HCEC 1CT (cell line): Measurements from ENCODE around the gene TM9SF4.

Experiments used
- DNase-seq: peaks from one replicate; pipeline ENCODE4 v3.0.0-alpha.2; 2017

The TM9SF4 gene

GRCh38 chr20:32208499-32209154, 99.1 kb downstream of the TM9SF4 start:
- no peak for DNase-seq

GRCh38 chr20:32209850-32210605, 100.5 kb downstream of the TM9SF4 start:
- no peak for DNase-seq

DNA sequence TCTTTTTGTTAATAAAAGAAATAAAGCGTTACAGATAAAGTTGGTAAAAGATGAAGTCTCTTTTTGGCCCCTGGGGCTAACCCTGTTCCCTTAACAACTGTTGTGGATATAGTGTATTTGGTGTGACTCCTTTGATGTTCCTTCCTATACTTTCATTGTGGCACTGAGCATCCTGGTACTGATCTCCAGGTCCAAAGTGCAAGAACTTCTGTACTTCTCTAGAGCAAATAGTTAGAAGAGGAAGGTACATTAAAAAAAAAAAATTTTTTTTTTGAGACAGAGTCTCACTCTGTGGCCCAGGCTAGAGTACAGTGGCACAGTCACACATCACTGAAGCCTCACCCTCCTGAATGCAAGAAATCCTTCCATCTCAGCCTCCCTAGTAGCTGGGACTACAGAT, 104.4 kb downstream of the TM9SF4 start:
- no peak for DNase-seq

DNA sequence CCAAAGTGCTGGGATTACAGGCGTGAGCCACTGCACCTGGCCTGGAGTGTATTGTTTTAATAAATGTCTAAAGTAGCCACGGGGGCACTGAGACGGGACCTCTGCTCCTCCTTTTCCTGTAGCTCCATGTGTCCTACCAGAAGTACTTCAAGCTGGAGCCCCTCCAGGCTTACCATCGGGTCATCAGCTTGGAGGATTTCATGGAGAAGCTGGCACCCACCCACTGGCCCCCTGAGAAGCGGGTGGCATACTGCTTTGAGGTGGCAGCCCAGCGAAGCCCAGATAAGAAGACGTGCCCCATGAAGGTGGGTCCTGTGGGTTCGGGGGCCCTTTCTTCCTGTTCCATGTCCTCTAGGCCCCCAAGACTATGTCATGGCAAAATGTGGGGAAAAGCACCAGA, 105.6 kb downstream of the TM9SF4 start:
- DNase-seq, result no peak

- DNase-seq, result no peak
Observed at GRCh38 chr20:32215729-32216128, 106.2 kb downstream of the TM9SF4 start.

DNA sequence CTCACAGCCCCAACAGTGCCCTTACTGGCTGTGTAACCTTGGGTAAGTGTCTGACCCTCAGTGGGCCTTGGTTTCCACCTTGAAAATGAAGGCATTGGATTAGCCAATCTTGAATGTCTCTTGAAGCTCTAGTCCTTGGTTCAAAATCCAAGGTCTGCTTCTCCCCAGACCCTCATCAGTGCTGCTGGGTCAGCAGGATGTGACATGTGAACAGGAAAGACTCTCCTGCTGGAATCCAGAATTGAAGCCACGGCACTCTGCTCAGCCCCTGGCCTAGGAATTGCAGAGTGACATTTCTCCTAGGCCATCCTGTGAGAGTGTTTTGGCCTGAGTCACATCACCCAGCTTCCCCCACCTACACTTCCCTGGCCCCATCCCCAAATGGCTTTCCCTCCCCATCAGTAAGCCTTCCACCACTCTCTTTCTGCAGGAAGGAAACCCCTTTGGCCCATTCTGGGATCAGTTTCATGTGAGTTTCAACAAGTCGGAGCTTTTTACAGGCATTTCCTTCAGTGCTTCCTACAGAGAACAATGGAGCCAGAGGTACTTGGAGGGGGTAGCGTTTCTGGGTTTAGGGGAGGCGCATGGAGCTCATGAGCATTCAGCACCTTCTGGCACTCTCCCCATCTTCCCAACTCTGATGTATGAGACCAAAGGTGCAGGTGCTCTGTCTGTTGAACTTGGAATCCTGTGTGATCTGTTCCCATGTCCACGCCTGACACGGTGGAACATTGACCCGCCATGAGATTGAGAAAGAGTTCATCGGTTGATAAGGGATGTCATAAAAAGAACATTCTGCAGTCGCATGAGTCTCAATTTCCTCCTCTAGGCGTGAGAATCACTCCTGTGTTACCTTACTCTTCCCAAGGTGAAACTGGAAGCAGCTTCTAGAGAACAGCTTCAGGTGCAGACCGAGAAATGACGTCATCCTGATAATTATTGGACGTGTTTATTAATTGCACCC, 106.9 kb downstream of the TM9SF4 start:
- no peak for DNase-seq
